ENCODE measurements around the gene XAGE5.

- TF ChIP-seq CTCF (IDR thresholded peaks at IDR 0.05) = no peak
- no peak for TF ChIP-seq REST (IDR thresholded peaks at IDR 0.05; ENCODE audit: insufficient read depth in 1 of 2, low read depth in 2 of 2, low read length in 1 of 2)
- no peak for TF ChIP-seq POLR2AphosphoS5 (IDR thresholded peaks at IDR 0.05; ENCODE audit: low read depth, low read length)
- TF ChIP-seq SIN3A (IDR thresholded peaks at IDR 0.05; ENCODE audit: borderline replicate concordance, insufficient read depth, low read depth, low read length) = no peak
- no peak for TF ChIP-seq TCF7L2 (IDR thresholded peaks at IDR 0.05; ENCODE audit: low read depth, low read length)
These were observed 54.4 kb downstream of the XAGE5 start for GRCh38 chrX:52865343-52865998.

Measured in Panc1 (cell line).